HepG2 (cell line): Measurements from ENCODE around the gene ACAP3. TPM values are rescaled to one million over a fixed set of nuclear protein-coding genes. Genes with fewer than 3 reads are reported as not detected.

Experiments used
- AKNA ChIP-seq: sonication (generic); formaldehyde crosslinking; IDR thresholded peaks from 2 replicates; pipeline ENCODE4 v1.4.0; 2020; ENCODE audit warnings: missing genetic modification reagents, borderline replicate concordance
- HMGXB3 ChIP-seq: sonication (generic); formaldehyde crosslinking; IDR thresholded peaks from 2 replicates; pipeline ENCODE4 v1.4.0; 2020; ENCODE audit warnings: missing genetic modification reagents, borderline replicate concordance
- KDM4B ChIP-seq: sonication (generic); formaldehyde crosslinking; IDR thresholded peaks from 2 replicates; pipeline ENCODE4 v1.4.0; 2020; ENCODE audit warnings: missing genetic modification reagents
- KDM5A ChIP-seq: fragments of 200-600 bp; sonication (generic); IDR thresholded peaks from 2 replicates; pipeline ENCODE4 v1.7.0; 2018; ENCODE audit warnings: antibody characterized with exemption, mild to moderate bottlenecking, low read length, borderline replicate concordance
- MNT ChIP-seq: fragments of 450-650 bp; IDR thresholded peaks from 2 replicates; pipeline ENCODE4 v1.6.1; 2016
- NFKB2 ChIP-seq: sonication (generic); formaldehyde crosslinking; IDR thresholded peaks from 2 replicates; pipeline ENCODE4 v1.4.0; 2020; ENCODE audit warnings: missing genetic modification reagents, borderline replicate concordance
- SP2 ChIP-seq: sonication (generic); formaldehyde crosslinking; IDR thresholded peaks from 2 replicates; pipeline ENCODE4 v1.5.1; 2020; ENCODE audit warnings: mild to moderate bottlenecking, missing genetic modification reagents
- SYNCRIP ChIP-seq: fragments of 200-400 bp; formaldehyde crosslinking; IDR thresholded peaks from 2 replicates; pipeline ENCODE4 v1.6.1; 2018; ENCODE audit warnings: mild to moderate bottlenecking, low read depth, low read length; ENCODE audit not compliant: insufficient read depth
- YEATS2 ChIP-seq: sonication (generic); formaldehyde crosslinking; IDR thresholded peaks from 2 replicates; pipeline ENCODE4 v1.4.0; 2020; ENCODE audit warnings: missing genetic modification reagents, borderline replicate concordance
- ZBTB14 ChIP-seq: sonication (generic); formaldehyde crosslinking; IDR thresholded peaks from 2 replicates; pipeline ENCODE4 v1.4.0; 2020; ENCODE audit warnings: missing genetic modification reagents
- ZNF260 ChIP-seq: sonication (generic); formaldehyde crosslinking; IDR thresholded peaks from 2 replicates; pipeline ENCODE4 v1.4.0; 2020; ENCODE audit warnings: missing genetic modification reagents, low read depth, mild to moderate bottlenecking, borderline replicate concordance
- ZNF367 ChIP-seq: sonication (generic); formaldehyde crosslinking; IDR thresholded peaks from 2 replicates; pipeline ENCODE4 v1.4.0; 2020; ENCODE audit warnings: missing genetic modification reagents, borderline replicate concordance
- ZNF784 ChIP-seq: sonication (generic); formaldehyde crosslinking; IDR thresholded peaks from 2 replicates; pipeline ENCODE4 v1.5.1; 2020; ENCODE audit warnings: missing genetic modification reagents, mild to moderate bottlenecking, borderline replicate concordance
- polyA plus RNA-seq, 8 experiments: library from polyadenylated mRNA; depleted of rRNA in 3 of 8; stranded (reverse) in 7 of 8; unstranded in 1 of 8; fragments of >200 nt; fragmentation: Illumina TruSeq in 4 of 8; extraction: Trizol in 4 of 8; gene quantifications; 2 replicates each; pipeline versions ENCODE4 v1.2.1 to v1.2.3, GENCODE V29; 2011 to 2016; ENCODE audit warnings: low read depth in 4 of 8, missing spikeins in 1 of 8, mixed read lengths in 1 of 8; ENCODE audit not compliant: insufficient read depth in 1 of 8
- total RNA-seq, 5 experiments: library from RNA; depleted of rRNA; stranded (reverse); fragments of >200 nt; fragmentation: Illumina TruSeq; extraction: Trizol; gene quantifications; 2 replicates each; pipeline ENCODE4 v1.2.3, GENCODE V29; 2016; ENCODE audit warnings: low read depth in 1 of 5

ACAP3 gene
- total and polyA plus RNA-seq, 2 of the 13 experiments (the other 11 are each of a cell fraction or from before 2014, with no cell fraction given): 29.4 to 50.8 TPM

GRCh38 chr1:1273512-1274298, 34.0 kb downstream of the ACAP3 start, which contains the start of gene UBE2J2 (continued):
- TF ChIP-seq HMGXB3 (CRISPR knock-in tag) (peak; percentile 71; the same call in 1 of the 2 replicates), ZNF260 (CRISPR knock-in tag) (no peak), KDM5A (peak; percentile 34; the same call in 1 of the 2 replicates), YEATS2 (CRISPR knock-in tag) (peak; percentile 62), ZNF367 (CRISPR knock-in tag) (no peak), ZBTB14 (CRISPR knock-in tag) (no peak), NFKB2 (CRISPR knock-in tag) (peak; percentile 59; the same call in 1 of the 2 replicates), SP2 (CRISPR knock-in tag) (peak; percentile 78), KDM4B (CRISPR knock-in tag) (peak; percentile 68; the same call in 1 of the 2 replicates), SYNCRIP (no peak), ZNF784 (no peak), MNT (no peak), AKNA (CRISPR knock-in tag) (no peak)
